Stromal cell of bone marrow (primary cell): ENCODE data around the gene PGM5.

Experiments used
- DNase-seq: peaks from one replicate; pipeline ENCODE4 v3.0.0-alpha.2; 2012; ENCODE audit warnings: low read depth

The PGM5 gene

DNA sequence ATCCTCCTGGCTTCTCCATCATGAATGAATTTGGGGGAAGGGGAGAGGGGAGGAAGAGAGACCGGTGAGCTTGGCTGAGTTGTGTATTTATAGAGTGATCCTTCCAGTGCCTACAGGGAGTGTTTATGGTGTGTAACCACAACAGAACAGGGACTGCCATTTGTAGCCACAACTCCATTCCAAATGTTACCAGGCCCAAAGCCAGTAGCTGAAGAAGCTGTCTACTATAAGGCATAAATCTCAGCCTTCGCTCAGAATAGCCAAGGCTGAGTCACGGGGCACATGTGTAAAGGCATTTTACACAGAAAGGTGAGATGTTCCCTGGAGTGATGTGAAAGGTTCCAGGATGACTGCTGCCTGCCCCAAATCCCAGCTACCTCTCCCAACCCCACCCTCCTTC is 181.8 kb downstream of the PGM5 start:
- peak; percentile 4 for DNase-seq

DNA sequence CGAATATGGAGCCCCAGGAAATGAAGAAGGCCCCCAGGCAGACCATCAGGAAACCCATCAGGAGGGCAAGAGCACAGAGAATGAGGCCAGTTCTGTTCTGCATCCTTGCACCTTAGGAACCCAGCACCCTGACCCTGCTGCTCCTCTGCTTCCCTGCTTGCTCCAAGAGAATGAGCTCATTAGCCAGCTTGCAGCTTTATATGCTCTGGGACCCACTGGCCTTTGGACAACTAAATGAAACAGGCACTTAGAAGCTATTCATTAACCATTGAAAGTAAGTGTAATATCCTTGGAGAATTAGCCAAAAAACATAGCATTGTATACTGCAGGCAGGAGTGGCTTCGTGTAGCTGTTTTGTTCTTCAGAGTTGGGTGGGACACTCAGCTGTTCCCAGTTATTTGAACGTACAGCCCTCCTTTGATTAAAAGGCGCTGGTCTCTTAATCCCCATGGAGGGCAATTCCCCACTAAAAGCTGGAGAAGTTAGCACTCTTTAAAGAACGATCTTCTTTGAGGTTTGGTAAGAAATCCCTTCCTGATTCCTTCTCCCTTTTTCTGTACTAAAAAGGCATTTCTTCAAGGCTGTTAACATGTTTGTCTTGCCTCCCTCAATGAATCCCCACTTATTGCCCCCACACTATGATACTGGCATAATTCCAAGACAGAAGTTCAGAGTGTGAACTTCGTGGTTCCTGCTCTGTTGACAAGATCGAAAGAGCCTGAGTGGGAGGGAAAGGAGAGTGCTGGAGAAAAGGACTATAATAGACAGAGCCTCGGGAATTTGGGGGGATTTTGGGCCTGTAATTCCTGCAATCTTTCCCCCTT is 184.5 kb downstream of the PGM5 start, which contains the start of gene TMEM252:
Gene TMEM252 (minus strand): TSS at position 172 of the 824 bp plus-strand sequence. CDS start 69 bp downstream, at position 103.
- DNase-seq: no peak

DNA sequence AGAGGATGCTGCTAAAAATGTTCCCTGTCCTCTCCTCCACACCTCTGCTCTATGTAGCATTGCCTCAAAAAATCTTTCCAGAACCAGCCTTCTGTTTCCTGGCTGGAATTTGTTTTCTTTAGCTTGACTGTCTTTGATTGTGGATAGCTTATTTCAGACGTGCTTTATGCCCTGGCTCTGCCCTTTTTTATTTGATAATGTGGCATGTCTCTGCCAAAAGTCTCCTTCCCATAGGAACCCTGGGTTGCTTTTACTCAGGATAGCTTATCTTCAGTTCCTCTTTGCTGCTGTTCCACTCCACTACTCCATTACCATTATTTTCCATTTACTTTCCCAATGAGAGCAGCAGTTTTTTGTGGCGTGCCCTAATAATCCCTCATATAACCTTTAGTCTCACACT is 185.2 kb downstream of the PGM5 start:
- no peak for DNase-seq

DNA sequence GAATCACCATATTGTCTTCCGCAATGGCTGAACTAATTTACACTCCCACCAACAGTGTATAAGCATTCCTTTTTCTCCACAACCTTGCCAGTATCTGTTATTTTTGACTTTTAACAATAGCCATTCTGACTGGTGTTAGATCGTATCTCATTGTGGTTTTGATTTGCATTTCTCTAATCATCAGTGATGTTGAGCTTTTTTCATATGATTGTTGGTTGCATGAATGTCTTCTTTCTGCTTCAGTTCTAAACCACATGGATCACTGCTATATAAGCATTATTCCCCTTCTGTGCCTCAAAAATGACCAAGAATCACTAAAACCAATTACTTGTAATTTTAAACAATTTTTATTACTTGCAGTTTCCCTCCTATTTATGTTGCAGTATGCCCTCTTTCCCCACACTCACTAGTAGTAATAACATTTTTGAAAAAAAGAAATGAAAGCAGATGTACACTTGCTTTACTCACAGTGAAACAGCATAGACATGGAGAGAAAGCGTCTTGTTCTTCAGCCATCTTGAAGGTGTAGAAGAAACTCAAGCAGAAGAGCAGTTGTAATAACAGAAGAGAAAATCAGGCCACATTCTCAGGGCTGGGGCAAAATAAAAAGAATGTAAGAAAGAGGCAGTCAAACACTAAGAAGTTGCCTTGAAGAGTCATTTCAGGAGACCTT is 188.8 kb downstream of the PGM5 start:
- no peak for DNase-seq

DNA sequence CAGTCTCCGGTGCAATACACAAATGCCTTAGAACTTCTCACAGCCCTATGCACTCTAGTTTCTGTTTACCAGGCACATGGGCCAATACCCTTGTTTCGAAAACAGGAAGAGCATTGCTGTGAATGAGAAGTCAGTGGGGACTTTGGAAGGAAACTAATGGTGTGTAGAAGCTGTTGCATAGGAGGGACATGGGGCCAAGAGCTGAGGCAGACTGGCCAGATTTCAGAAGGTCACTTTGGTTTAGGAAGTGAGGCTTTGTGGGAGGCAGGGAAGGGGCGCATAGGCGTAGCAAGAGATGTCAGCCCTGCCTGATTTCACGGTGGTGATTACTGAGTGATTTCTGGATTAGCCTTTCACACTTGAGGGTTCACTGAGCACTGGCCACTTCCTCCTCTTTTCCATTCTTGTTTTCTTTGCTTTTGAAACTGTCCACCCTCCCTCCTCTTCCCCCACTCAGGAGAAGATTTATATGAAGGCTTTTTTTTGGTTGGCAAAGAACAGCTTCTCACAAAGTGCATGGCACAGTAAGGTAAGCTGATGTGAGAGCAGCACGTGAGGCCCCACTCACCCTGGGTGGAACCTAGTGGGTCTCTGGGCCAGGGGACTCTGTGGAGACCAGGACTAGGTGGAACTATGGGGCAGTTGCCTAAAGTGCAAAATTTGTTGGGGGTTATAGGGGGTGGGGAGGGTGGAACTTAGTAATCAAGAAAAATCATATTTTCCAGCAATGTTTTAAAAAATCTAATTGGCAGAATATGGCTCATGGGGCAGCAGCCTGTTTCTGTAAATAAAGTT is 190.4 kb downstream of the PGM5 start:
- DNase-seq: no peak

DNA sequence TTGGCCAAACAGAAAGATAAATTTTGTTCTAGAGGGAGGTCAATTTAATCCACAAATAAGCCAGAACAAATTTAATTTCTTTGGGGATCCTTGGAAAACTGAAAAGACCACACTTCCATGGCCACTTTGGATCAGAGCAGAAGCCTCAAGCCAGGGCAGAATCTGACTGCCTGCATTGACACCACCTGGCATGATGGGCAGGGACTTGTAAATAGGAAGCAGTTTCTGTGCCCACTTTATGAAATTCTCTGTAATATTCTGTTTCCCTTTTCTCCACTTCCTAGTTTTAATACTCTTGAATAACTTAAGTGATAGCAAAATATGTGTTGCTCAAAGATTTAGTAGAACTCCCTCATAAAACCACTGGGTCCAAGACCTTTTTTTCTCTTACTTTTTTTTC is 191.0 kb downstream of the PGM5 start:
- DNase-seq: no peak

DNA sequence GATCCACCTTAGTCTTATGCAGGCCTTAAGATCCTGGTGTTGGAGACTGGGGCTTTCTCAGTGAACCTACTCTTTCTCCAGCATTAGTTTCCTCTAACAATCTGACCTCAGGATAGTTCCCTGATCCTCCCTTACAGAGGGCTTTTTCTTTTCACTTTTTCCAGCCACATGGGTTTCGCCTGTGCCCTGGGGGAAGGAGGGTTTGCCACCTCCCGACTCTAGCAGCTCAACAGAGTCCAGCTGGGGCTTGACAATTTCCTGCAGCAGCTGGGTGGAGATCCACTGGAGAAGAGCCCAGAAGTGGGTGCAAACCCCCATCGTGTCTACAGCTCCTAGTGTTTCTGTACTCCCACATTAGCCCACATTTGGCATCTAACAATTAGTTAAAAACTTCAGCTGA is 191.8 kb downstream of the PGM5 start:
- no peak for DNase-seq

DNA sequence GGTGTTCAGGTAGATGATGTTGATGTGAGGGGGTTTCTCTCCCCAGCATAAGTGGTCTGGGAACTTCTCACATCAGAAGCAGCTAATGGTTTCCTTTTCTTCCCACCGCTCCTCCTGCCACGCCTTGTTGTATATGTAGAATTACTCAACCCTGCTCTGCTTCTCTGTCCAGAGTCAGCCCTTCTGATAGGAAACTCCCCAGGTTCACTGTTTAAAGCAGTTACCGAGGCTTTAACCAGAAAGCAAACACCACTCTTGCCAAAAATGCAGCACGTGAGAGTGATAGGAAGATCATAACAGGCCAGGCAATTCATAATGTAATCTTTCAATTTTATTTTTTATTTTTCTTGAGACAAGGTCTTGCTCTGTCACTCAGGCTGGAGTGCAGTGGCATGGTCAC is 194.8 kb downstream of the PGM5 start:
- DNase-seq: no peak

DNA sequence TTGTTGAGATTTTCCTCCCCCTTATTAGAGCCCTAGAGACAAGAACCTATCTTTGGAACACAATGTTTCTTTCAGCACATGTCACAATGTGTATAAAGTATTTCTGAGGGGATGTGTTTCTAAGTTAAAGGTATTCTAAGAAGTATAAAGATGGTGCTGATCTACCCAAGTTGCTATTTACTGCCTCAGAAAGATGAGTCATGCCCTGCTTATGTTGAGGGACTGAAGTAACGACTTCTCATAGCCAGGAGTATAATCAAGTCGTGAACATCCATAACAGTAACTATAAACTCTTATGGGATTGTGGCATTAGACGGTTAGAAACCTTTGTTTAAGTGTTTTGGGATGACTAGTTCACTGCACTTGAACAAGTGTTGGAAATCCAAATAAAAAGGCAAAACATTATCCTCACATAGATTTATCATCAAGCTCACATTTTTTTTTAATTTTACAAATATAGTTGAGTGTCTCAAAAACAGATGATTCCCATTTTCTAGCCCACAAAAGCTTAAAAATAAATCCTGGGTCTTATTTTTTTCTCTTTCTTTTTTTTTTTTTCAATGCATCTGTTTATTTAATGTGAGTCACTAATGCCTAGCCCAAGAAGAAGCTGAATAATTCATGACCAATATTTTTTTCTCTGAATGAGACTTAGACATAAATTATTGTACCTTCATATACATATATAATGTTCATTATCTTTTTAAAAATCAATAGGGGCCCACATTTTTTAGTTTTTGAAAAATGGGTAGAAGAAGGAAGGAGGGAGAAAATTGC is 196.5 kb downstream of the PGM5 start:
- DNase-seq: peak; percentile 30

DNA sequence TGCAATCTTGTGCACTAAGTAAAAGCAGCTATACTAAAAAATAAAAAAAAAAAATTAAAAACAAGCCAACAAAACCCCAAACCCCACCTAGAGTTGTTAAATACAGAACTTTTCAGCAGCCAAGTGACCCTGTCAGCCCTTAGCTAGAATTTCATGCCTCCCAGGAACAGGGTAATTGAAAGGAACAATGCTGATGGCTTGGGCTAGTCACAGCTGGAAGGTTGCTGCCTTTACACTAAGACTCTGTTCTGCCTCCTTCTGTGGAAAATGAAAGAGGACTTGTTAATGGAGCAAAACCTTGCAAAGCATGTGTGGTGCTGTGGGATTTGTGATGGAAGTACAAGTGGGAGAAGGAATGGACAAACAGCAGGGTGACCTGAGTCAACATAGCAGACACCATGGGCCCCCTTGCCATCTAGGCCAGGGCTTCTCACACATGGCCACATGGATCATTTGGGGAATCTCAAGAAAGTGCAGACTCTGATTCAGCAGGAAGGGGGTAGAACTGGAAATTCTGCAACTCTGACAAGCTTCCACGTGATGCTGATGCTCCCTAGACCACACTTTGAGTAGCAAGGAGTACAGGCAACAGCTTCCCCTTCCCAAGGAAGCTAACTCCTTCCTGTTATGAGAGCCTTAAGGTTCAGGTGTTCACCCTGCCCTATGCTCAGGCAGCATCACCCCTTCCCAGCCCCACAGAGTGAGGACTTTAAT is 199.2 kb downstream of the PGM5 start:
- DNase-seq: no peak

DNA sequence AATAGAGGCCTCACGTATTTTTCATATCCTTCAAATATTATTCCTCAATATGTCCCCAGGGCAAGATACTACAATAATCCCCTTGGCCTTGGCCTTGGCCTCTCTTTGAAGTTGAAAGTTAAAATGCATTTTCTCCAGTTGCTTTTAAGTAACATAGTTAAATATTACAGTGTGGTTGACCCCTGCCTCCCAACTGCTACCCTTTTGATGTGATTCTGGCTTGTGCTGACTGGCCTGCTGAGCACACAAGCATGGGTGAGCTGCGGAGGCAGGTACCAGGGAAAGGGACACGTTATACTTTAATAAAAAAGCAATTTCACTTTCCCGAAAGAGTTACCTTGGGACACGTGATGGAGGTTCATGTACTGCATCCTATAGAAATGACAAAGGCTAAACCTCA is 202.1 kb downstream of the PGM5 start:
- no peak for DNase-seq

DNA sequence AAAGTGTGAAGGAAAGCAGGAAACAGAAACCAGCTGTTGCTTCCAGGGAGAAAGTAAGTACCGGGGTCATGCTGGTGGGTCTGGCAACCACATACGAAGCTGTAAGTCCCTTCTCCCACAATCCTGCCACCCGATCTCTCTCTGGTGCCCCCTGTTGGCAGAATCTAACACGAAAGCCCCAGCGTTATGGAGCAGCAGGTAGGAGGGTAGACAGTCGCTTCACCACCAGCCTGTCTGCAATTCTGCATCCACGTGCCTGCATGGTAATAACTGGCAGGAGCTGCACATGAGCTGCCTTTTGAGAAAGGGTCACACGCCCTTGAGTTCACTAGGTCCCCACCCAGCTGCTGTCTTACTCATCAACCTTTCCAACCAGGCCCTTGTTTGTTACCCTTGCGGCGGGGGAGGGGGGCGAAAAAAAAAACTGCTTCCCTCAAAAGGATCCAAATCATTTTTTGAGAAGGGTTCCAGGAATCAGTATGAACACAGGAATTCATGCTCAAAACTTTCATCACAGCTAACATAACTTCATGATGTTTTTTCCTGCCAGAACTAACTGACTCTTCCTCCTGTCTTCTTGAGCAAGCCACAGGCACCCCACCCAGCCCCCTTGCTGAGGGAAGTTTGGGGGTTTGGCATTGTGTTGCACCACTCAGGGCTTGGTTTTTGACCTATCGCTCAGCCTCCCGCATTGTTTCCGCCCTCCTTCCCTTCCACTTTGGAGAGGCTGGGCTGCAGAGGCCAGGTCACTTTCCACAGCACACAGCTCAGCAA is 203.8 kb downstream of the PGM5 start:
- DNase-seq: peak; percentile 53

DNA sequence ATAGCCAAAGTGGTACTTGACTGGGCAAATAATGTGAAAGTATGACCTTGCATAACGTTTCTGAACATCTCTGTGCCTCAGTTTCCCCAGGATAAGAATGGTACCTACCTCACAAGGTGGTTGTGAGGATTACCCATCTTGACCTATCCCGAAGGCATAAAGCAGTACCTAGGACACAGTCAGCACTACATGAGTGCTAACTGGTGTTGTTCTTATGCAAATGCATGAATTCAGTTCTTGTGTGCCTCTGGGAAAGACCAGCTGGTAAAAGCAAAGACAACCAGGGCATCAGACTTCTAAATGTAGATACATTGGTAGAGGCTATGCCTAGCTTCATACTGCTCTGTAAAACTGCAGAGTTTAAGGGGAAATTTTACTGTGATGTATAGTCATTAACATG is 206.1 kb downstream of the PGM5 start:
- no peak for DNase-seq

DNA sequence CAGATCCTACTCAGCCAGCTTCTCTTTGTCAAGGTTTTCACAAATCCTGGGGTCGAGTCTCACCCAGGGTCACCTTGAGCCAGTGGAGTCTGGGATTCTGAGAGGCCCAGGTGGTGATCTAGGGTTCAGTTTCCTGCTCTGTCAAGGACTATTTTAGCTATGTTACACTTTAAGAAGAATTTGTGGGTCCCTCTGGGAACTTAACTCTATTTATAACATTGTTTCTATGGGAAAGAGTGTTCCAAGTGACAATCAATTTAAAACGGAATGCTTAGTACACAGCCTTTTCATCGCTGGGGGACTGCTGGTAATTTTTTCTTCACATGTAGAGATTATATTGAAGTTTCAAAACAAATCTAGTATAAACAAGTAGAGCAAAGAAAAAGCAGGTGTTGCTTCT is 211.2 kb downstream of the PGM5 start:
- no peak for DNase-seq

DNA sequence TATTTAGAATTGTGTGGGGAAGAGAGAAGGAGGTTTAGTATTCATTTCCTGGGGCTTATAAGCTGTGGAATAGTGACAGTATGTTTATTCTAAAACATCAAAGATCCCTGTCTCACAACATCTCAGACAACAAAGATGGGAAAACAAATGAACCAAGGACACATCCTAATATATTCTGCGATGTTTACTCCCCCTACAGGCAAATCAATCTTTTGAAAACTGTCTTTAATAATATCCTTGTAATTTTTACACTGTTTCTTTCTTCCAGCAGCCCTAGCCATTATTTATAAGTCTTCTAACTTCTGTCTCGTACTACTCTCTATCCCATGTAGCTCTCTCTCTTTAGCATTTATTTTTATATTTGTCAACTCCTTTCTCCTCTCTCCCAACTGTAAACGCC is 217.7 kb downstream of the PGM5 start:
- DNase-seq: no peak

DNA sequence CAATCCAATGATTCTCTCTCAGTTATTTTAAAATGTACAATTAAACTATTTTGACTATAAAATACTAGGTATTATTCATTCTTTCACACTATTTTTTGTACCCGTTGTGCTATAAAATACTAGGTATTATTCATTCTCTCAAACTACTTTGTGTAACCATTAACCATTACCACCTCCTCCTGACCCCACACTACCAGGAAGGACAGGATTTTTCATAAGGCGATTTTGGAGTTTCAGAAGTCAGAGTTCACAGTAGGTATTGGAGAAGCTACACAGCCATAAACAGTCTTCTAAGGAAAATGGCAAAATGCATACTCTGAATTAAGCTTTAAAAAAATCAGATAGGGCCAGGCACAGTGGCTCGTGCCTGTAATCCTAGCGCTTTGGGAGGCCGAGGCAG is 219.4 kb downstream of the PGM5 start:
- DNase-seq: no peak

DNA sequence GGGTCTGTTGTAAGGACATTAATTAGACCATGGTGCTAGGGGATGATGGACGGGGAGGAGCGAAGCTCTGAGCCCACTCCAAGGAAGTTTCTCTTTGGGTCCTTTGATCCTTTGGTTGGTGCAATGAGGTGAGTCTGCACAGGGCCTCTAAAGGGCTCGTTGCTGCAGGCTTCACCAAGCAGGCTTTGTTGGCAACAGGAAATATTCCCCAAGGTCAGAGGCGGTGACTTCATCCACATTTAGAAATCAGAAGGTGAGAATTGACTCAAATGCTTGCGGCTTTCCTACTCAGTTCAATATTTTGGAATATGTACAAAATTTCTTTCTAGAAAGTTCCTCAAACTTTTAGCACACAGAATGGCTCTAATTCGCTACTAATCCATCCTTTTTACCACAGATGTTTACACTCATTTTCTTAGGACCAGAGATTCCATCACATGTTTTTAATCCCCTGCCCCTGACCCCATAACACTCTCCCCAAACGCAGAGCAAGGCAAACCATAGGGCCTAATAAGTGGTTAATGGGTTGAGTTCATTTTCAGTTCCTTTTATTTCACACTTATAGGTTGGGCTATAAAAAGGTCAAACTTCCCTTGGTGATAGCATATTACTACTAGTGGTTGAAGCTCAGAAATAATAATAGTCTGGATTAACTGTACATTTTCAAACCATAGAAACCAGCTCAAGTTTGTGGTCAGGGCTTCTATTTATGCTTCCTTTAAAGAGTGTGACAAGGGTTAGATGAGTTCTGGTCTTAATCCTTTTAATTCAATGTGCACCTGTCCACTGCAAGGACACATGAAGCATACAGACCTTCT is 221.6 kb downstream of the PGM5 start:
- DNase-seq: no peak
